Esophagus squamous epithelium (tissue), 4 donors: ENCODE results near the gene CDHR4.

Experiments
- CTCF ChIP-seq, 6 experiments: fragments of 450-650 bp in 4 of 6; fragments of 200-600 bp in 2 of 6; sonication (generic) in 2 of 6; IDR thresholded peaks; one replicate each; pipeline ENCODE4 v1.5.1; 2016 to 2019; ENCODE audit warnings: antibody characterized with exemption in 6 of 6, mild to moderate bottlenecking in 4 of 6, moderate library complexity in 4 of 6
- POLR2A ChIP-seq, 4 donors: fragments of 450-650 bp; IDR thresholded peaks; one replicate each; pipeline ENCODE4 v1.6.1; 2017; ENCODE audit warnings: antibody characterized with exemption in 4 of 4, mild to moderate bottlenecking in 4 of 4, moderate library complexity in 3 of 4

- TF ChIP-seq POLR2A (IDR thresholded peaks at IDR 0.05), result no peak
- no peak for TF ChIP-seq CTCF (IDR thresholded peaks at IDR 0.05)
Observed at GRCh38 chr3:49757197-49757596, 42.5 kb downstream of the CDHR4 start.
